ENCODE results near the gene RARA.

GRCh38 chr17:40350689-40351358, 41.8 kb downstream of the RARA start:
- TF ChIP-seq YY1 (IDR thresholded peaks at IDR 0.05; ENCODE audit: insufficient read depth, insufficient read length): no peak
- no peak for TF ChIP-seq SUZ12 (IDR thresholded peaks at IDR 0.05; ENCODE audit: extremely low read depth, insufficient read depth, insufficient read length)
